ENCODE results near the gene SLC35F3.

SLC35F3 gene

GRCh38 chr1:234368320-234369032, 464.0 kb downstream of the SLC35F3 start:
- DNase-seq (ENCODE audit: low spot score): peak; percentile 25

GRCh38 chr1:234369033-234369430, 464.6 kb downstream of the SLC35F3 start:
- DNase-seq (ENCODE audit: low spot score): no peak

GRCh38 chr1:234369784-234370183, 465.3 kb downstream of the SLC35F3 start:
- DNase-seq (ENCODE audit: low spot score): no peak

GRCh38 chr1:234371414-234371813, 466.9 kb downstream of the SLC35F3 start:
- no peak for DNase-seq (ENCODE audit: low spot score)

GRCh38 chr1:234372011-234372757, 467.7 kb downstream of the SLC35F3 start:
- no peak for DNase-seq (ENCODE audit: low spot score)

- peak; percentile 92 for DNase-seq (ENCODE audit: low spot score)
Measured at GRCh38 chr1:234373064-234373958, 468.8 kb downstream of the SLC35F3 start, which contains the start of gene COA6. TSS of gene COA6 (plus strand) at chr1:234373456. CDS start at chr1:234373467, 11 bp downstream.

- DNase-seq (ENCODE audit: low spot score): no peak
Measured at GRCh38 chr1:234373959-234374254, 469.4 kb downstream of the SLC35F3 start.
